ENCODE data around the gene ADGRG1.
"Not testable (repeated sequence)": the region's sequence is repeated elsewhere in the genome, so short reads cannot be mapped to it uniquely, and the experiment has no call there.

ADGRG1 gene

GRCh38 chr16:57704905-57705852, 76.7 kb downstream of the ADGRG1 start:
- TF ChIP-seq TAF1 (IDR thresholded peaks at IDR 0.05; ENCODE audit: borderline replicate concordance, low read depth, low read length) (no peak), POLR2AphosphoS5 (IDR thresholded peaks at IDR 0.05; ENCODE audit: low read depth, low read length) (no peak), POLR2A (IDR thresholded peaks at IDR 0.05; ENCODE audit: low read depth, low read length) (no peak)
- FAIRE-seq (no peak), DNase-seq (ENCODE audit: insufficient read length) (no peak)

- DNase-seq (ENCODE audit: insufficient read length) = no peak
- FAIRE-seq = no peak
- TF ChIP-seq POLR2AphosphoS5 (IDR thresholded peaks at IDR 0.05; ENCODE audit: low read depth, low read length) (no peak), TAF1 (IDR thresholded peaks at IDR 0.05; ENCODE audit: borderline replicate concordance, low read depth, low read length) (no peak), POLR2A (IDR thresholded peaks at IDR 0.05; ENCODE audit: low read depth, low read length) (no peak)
Measured at GRCh38 chr16:57706717-57707116, 78.3 kb downstream of the ADGRG1 start.

GRCh38 chr16:57707331-57707730, 78.9 kb downstream of the ADGRG1 start:
- no peak for TF ChIP-seq POLR2AphosphoS5 (IDR thresholded peaks at IDR 0.05; ENCODE audit: low read depth, low read length)
- no peak for FAIRE-seq
- no peak for DNase-seq (ENCODE audit: insufficient read length)

GRCh38 chr16:57708168-57708567, 79.7 kb downstream of the ADGRG1 start:
- DNase-seq (ENCODE audit: insufficient read length) (no peak), FAIRE-seq (no peak)
- TF ChIP-seq TAF1 (IDR thresholded peaks at IDR 0.05; ENCODE audit: borderline replicate concordance, low read depth, low read length) (no peak), POLR2A (IDR thresholded peaks at IDR 0.05; ENCODE audit: low read depth, low read length) (no peak), POLR2AphosphoS5 (IDR thresholded peaks at IDR 0.05; ENCODE audit: low read depth, low read length) (no peak)

GRCh38 chr16:57709663-57710062, 81.2 kb downstream of the ADGRG1 start:
- no peak for TF ChIP-seq TAF1 (IDR thresholded peaks at IDR 0.05; ENCODE audit: borderline replicate concordance, low read depth, low read length)
- no peak for TF ChIP-seq POLR2A (IDR thresholded peaks at IDR 0.05; ENCODE audit: low read depth, low read length)
- TF ChIP-seq POLR2AphosphoS5 (IDR thresholded peaks at IDR 0.05; ENCODE audit: low read depth, low read length) = no peak
- FAIRE-seq = no peak
- DNase-seq (ENCODE audit: insufficient read length) = no peak

- DNase-seq (ENCODE audit: insufficient read length) = no peak
- peak; percentile 72 for FAIRE-seq
- TF ChIP-seq TAF1 (IDR thresholded peaks at IDR 0.05; ENCODE audit: borderline replicate concordance, low read depth, low read length) (no peak), POLR2A (IDR thresholded peaks at IDR 0.05; ENCODE audit: low read depth, low read length) (no peak), POLR2AphosphoS5 (IDR thresholded peaks at IDR 0.05; ENCODE audit: low read depth, low read length) (no peak)
Measured at GRCh38 chr16:57711346-57711745, 82.9 kb downstream of the ADGRG1 start.

GRCh38 chr16:57711993-57712392, 83.6 kb downstream of the ADGRG1 start:
- FAIRE-seq (no peak), DNase-seq (ENCODE audit: insufficient read length) (no peak)
- TF ChIP-seq TAF1 (IDR thresholded peaks at IDR 0.05; ENCODE audit: borderline replicate concordance, low read depth, low read length) (no peak), POLR2AphosphoS5 (IDR thresholded peaks at IDR 0.05; ENCODE audit: low read depth, low read length) (no peak), POLR2A (IDR thresholded peaks at IDR 0.05; ENCODE audit: low read depth, low read length) (no peak)

GRCh38 chr16:57712569-57712968, 84.1 kb downstream of the ADGRG1 start:
- DNase-seq (ENCODE audit: insufficient read length); FAIRE-seq: not testable (repeated sequence)

GRCh38 chr16:57713596-57713995, 85.2 kb downstream of the ADGRG1 start:
- FAIRE-seq (no peak), DNase-seq (ENCODE audit: insufficient read length) (no peak)
- TF ChIP-seq POLR2AphosphoS5 (IDR thresholded peaks at IDR 0.05; ENCODE audit: low read depth, low read length) = no peak

- DNase-seq (ENCODE audit: insufficient read length) (no peak), FAIRE-seq (no peak)
- TF ChIP-seq POLR2A (IDR thresholded peaks at IDR 0.05; ENCODE audit: low read depth, low read length) (no peak), POLR2AphosphoS5 (IDR thresholded peaks at IDR 0.05; ENCODE audit: low read depth, low read length) (no peak), TAF1 (IDR thresholded peaks at IDR 0.05; ENCODE audit: borderline replicate concordance, low read depth, low read length) (no peak)
Measured at GRCh38 chr16:57714047-57714446, 85.6 kb downstream of the ADGRG1 start.

All from GM12892 (cell line).